GM19351 (cell line): Measurements from ENCODE around the gene NCCRP1.

Experiments used
- ATAC-seq: cut with Tn5 transposase; IDR thresholded peaks from one replicate; pipeline ENCODE4 v1.9.1; 2021; ENCODE audit warnings: mild to moderate bottlenecking, moderate library complexity; ENCODE audit not compliant: unreplicated experiment

NCCRP1 gene

GRCh38 chr19:39178296-39179006 is 18.3 kb upstream of the NCCRP1 start:
- ATAC-seq = no peak

- no peak for ATAC-seq
Observed at GRCh38 chr19:39179754-39180153, 17.0 kb upstream of the NCCRP1 start.

GRCh38 chr19:39180749-39181148 is 16.0 kb upstream of the NCCRP1 start:
- no peak for ATAC-seq

DNA sequence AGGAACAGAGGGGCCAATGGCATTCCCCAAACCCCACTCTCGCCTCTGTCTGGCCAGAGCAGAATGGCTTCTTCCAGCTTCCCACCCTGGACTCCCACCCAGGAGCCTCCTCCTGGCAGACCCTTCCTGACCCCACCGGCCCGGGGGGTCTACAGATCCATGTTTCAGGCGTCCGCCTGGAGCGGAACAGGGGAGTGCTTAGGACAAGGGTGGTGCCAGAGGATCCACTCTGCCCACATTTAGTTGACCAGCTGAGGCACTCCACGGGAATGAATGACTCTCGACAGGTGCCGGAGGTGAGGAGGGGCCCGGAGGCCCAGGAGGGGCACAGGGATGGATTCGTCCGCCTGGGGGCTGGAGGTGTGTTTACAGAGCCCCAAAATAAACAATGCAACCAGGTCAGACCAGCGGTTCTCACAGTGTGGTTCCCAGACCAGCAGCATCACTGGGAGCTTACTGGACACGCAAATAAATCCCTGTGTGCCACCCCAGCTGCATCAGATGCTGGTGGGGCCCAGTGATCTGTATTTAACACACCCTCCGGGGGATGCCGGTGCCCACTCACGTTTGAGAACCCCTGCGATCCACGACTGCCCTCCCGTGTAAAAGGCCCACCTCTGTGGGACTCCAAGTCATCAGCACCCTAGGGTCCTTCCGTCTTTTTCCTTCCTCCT is 15.1 kb upstream of the NCCRP1 start:
- ATAC-seq = no peak

DNA sequence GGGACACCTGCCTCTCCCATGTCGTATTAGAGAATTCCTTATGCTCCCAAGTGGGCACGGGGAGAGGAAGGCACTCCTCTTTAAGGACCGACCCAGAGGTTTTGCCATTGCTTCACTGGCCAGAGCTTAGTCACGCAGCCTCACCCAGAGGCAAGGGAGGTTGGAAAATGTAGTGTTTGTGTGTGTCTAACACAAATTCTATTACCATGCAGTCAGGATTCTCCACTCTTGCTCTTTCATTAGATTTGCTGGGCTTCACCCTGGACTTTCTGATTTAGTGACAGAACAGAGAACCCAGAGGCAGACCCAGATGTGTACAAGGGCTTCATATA is 14.6 kb upstream of the NCCRP1 start:
- no peak for ATAC-seq

DNA sequence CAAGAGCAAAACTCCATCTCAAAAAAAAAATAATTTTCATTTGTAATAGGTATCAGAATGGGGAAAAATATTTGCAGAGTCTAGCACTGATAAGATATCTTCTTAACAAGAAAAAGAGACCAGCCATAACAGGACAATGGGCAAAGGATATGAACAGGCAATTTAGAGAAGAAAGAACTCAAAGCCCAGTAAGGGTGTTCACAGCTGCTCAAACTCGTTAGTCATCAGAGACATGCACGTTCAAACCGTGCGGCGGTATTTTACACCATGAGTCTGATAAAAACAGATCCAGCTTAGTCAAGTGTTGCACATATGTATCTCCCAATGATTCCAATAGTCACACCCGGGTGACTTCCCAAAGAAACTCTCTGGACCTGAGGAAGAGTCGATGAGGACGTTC is 13.7 kb upstream of the NCCRP1 start:
- ATAC-seq = no peak

GRCh38 chr19:39186391-39186790 is 10.4 kb upstream of the NCCRP1 start:
- no peak for ATAC-seq

GRCh38 chr19:39187552-39187943 is 9.2 kb upstream of the NCCRP1 start:
- ATAC-seq = no peak

DNA sequence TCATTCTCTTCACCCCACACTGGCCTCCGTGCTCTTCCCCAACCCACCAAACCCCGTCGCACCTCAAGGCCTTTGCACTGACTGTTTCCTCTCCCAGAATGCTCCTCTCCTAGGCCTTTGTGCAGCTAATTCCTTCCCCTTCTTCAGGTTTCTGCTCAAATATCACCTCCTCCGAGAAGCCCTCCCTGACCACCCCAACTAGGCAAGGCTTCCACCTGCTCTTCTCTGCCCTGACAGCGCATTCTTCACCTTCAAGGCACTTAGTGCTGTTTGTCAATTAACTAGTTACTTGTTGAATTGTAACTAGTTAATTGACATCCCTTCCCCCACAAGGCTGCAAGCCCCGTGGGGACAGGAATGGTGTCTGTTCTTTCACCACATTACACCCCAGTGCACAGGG is 7.8 kb upstream of the NCCRP1 start:
- ATAC-seq = no peak

GRCh38 chr19:39190768-39191167 is 6.0 kb upstream of the NCCRP1 start:
- no peak for ATAC-seq

DNA sequence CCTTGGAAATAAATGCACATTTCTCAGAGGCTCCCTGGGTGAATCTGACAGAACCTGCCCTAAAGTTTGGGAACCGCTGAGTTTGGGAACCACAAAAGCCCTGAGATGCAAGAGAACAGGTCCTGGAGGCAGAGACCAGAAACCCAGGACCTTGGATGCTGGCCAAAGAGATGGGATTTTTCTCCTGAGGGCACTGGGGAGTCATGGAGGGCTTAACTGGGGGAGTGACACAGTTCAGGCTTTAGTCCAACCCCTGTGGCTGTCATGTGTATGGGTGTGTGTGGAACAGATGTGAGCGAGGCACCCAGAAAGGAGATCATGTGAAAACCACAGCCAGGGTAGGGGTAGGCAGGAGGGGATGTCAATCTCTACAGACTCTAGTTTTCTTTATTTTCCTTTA is 3.9 kb upstream of the NCCRP1 start:
- ATAC-seq = no peak

DNA sequence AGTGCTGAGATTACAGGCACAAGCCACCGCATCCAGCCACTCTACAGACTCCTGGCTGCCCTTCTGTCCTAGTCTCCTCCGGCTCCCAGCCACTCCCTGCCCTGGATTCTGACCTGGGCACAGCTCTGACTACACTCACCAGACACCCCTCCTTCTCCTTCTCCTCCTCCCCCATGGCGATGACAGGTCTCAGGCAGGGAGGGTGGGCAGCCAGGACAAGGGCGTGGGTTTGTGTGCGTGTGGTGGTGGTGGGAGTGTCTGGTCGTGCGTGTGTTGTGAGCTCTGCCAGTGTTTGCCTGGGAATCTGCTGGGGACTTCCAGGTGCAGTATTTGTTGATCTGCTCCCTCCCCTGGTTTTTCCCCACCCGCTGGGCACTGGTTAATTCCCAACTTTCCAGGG is 3.0 kb upstream of the NCCRP1 start:
- no peak for ATAC-seq

- no peak for ATAC-seq
Observed at GRCh38 chr19:39194832-39195542, 1.8 kb upstream of the NCCRP1 start.

DNA sequence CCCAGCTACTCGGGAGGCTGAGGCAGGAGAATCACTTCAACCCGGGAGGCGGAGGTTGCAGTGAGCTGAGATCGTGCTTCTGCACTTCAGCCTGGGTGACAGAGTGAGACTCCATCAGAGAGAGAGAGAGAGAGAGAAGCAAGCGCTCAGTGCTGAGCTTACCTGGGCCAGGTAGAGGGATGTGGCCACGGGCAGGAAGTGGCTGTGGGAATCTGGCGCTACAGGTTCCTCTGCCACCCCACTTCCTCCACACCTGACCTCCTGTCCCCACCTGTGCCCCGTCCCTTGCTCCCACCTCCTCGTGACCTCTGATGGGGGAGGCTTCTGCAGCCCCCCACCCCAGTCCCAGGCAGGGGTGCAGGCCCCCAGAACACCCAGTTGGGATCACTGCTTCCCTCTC is 1.0 kb upstream of the NCCRP1 start:
- ATAC-seq = no peak

GRCh38 chr19:39196320-39196719 is 444 bp upstream of the NCCRP1 start:
- ATAC-seq = no peak

- ATAC-seq = no peak
Observed at GRCh38 chr19:39197808-39198207, 1.0 kb downstream of the NCCRP1 start.

DNA sequence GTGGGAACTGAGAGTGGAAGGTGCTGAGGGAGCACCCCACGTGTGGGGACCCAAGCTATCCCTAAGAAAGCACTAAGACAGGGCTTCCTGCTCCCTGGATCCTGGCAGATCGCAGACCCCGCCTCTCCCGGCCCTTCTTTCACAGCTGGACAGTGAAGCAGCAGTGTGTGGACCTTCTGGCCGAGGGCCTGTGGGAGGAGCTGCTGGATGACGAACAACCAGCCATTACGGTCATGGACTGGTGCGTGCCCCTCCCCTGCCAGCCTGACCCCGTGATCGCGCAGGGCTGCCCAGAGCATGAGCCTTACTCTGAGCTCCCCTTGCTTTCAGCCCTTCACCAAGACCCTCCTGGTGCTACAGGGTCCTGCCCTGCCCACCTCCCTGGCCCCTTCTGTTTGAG is 2.3 kb downstream of the NCCRP1 start:
- no peak for ATAC-seq

GRCh38 chr19:39200066-39200802 is 3.5 kb downstream of the NCCRP1 start:
- no peak for ATAC-seq

DNA sequence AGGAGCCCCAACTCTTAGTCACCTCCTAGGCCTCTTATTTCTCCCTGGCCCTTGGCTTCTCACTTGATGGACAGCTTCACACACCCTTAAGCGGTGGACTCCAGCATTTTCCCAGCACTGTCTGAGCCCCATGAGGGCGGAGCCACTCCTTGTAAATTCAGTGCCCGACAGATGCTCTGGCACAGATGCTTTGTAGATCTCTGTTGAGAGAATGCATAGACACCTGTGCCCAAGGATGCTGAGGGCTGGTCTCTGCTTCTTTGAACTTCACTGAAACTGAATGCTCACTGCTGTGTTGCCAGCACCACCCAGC is 4.0 kb downstream of the NCCRP1 start:
- ATAC-seq = no peak

DNA sequence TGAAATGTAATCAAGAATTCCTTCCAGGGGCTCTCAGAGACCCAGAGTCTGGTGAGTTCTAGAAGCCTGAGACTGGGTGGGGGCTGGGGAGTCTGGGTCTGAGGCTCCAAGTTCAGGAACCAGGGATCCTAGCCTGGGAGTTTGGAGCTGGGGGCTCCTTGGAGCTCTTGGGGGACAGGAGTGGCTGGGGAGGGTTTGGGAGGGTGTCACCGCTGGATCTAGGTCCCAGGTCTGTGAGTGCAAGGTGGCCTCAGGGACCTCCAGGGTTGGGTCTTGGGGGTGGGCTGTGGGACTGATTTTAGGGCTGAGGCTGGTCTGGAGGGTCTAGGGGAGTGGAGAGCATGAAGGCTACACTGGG is 6.2 kb downstream of the NCCRP1 start:
- ATAC-seq = no peak

DNA sequence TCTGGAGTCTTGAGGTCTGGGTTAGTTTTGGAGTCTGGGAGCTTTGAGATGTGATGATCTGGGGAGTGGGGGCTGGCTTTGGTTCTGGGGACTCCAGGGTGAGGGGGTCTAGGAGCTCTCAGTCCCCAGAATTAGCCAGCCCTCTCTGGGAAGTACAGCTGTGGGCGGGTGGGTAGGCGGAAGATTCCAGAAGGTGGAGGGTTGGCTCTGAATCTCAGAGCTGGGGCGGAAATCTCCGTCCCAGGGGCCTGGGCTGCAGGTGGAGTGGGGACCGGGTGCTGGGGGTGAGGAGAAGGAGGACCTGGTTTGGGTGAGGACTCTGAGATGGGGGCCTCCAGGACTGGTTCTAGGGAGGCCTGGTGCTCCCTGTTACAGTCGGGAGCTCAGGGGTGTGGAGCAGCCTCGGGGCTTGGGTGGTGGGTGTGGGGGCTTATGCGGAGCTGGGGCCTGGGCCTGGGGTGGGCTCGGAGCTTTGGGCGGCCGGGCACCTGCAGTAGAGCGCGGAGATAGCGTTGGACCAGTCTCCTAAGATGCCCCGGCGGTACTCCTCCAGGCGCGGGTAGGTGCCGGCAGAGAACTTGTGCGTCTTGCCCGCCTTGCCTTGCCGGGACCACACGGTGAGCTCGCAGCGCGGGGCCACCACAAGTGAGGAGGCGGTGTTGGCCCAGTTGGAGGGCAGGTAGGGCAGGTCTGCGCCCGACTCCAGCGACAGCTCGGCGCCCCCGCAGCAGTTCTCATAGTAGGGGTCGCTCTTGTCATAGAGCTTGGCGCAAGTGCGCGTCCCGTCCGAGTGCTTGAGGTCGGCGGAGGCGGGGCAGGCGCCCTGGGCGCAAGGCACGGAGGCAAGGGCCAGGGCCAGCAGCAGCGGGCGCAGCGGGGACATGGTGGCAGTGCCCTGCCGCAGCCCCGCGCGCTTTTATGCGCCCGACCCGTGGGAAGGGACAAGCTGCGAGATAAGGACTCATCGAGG is 6.9 kb downstream of the NCCRP1 start, which contains the start of gene SYCN:
TSS of gene SYCN (minus strand) at position 892 of the 970 bp plus-strand sequence. CDS start at position 883, 9 bp downstream.
- no peak for ATAC-seq
